A549 (cell line): Measurements from ENCODE around the gene LCN6. TPM values are rescaled to one million over a fixed set of nuclear protein-coding genes. Genes with fewer than 3 reads are reported as not detected.

Source experiments
- ATAC-seq, 2 experiments: fragments of 200-7000 bp in 1 of 2; fragments of >200 bp in 1 of 2; cut with Nextera tagmentation in 1 of 2; cut with Tn5 transposase in 1 of 2; 3 replicates each; pipeline versions ENCODE4 v1.8.0 to v1.9.1; 2018 to 2020; ENCODE audit warnings: mild to moderate bottlenecking in 1 of 2, moderate library complexity in 1 of 2
- CTCF ChIA-PET: fragments of 300-600 bp; sonication (Branson Sonifier 250); formaldehyde crosslinking; extraction: SDS; loops from one replicate; lab custom pipeline; 2021; ENCODE audit warnings: antibody characterized with exemption, inconsistent platforms; lab: Yijun Ruan, JAX
- POLR2A ChIA-PET: fragments of 350-600 bp; formaldehyde crosslinking; extraction: SDS; loops from one replicate; lab custom pipeline; 2021; ENCODE audit warnings: antibody characterized with exemption, inconsistent platforms; lab: Yijun Ruan, JAX
- DNase-seq, 2 experiments: peaks; one replicate each; pipeline versions ENCODE4 v3.0.0 to v3.0.0-alpha.2; 2011 to 2016; ENCODE audit warnings: low read depth in 1 of 2, low spot score in 1 of 2
- FAIRE-seq: peaks from 2 replicates; lab custom pipeline; 2011; peaks lifted over from hg19 to GRCh38; lab: Jason Lieb, UNC
- H3K27ac ChIP-seq, 2 experiments: fragments of >200 bp; sonication (Bioruptor Twin); formaldehyde crosslinking; 3 replicates each; pipeline ENCODE4 v1.5.1; 2016 to 2017
- H3K4me1 ChIP-seq: fragments of >200 bp; sonication (Bioruptor Twin); formaldehyde crosslinking; 3 replicates; pipeline ENCODE4 v1.6.1; 2016
- H3K4me2 ChIP-seq: fragments of >200 bp; sonication (Bioruptor Twin); formaldehyde crosslinking; 3 replicates; pipeline ENCODE4 v1.6.1; 2016
- H3K4me3 ChIP-seq: fragments of >200 bp; sonication (Bioruptor Twin); formaldehyde crosslinking; 3 replicates; pipeline ENCODE4 v1.5.1; 2016
- H3K9me3 ChIP-seq: fragments of >200 bp; sonication (Bioruptor Twin); formaldehyde crosslinking; 3 replicates; pipeline ENCODE4 v1.6.1; 2016
- CBX2 ChIP-seq: fragments of 200-600 bp; sonication (generic); IDR thresholded peaks from 2 replicates; pipeline ENCODE4 v1.6.1; 2016; ENCODE audit warnings: low read depth, mild to moderate bottlenecking, borderline replicate concordance
- CTCF ChIP-seq: fragments of >200 bp; sonication (Bioruptor Twin); formaldehyde crosslinking; IDR thresholded peaks from 3 replicates; pipeline ENCODE4 v1.5.1; 2016
- ELK1 ChIP-seq: fragments of 150-350 bp; IDR thresholded peaks from 2 replicates; pipeline ENCODE4 v1.6.1; 2014; ENCODE audit warnings: low read depth, mild to moderate bottlenecking, low read length
- GATA3 ChIP-seq: IDR thresholded peaks from 2 replicates; pipeline ENCODE4 v1.6.1; 2012; ENCODE audit warnings: borderline replicate concordance
- HES2 ChIP-seq: fragments of >200 bp; sonication (Bioruptor Twin); formaldehyde crosslinking; IDR thresholded peaks from 2 replicates; pipeline ENCODE4 v1.6.1; 2016
- HEYL ChIP-seq: fragments of 250-450 bp; sonication (Bioruptor Pico); IDR thresholded peaks from 2 replicates; pipeline ENCODE4 v1.8.0; 2021; ENCODE audit warnings: mild to moderate bottlenecking, moderate library complexity
- HOXA7 ChIP-seq: fragments of 250-450 bp; sonication (Bioruptor Pico); IDR thresholded peaks from 2 replicates; pipeline ENCODE4 v1.5.0; 2020; ENCODE audit warnings: mild to moderate bottlenecking, moderate library complexity
- HOXB5 ChIP-seq: fragments of 250-450 bp; sonication (Bioruptor Pico); IDR thresholded peaks from 2 replicates; pipeline ENCODE4 v1.5.0; 2020; ENCODE audit warnings: mild to moderate bottlenecking, moderate library complexity
- KDM5A ChIP-seq: fragments of 200-600 bp; sonication (generic); IDR thresholded peaks from 2 replicates; pipeline ENCODE4 v1.6.1; 2016; ENCODE audit warnings: antibody characterized with exemption, mild to moderate bottlenecking
- MAZ ChIP-seq: fragments of 150-350 bp; IDR thresholded peaks from 2 replicates; pipeline ENCODE4 v1.6.1; 2014; ENCODE audit warnings: antibody characterized with exemption, low read depth, low read length, borderline replicate concordance
- MYC ChIP-seq: IDR thresholded peaks from 2 replicates; pipeline ENCODE4 v1.6.1; 2012; ENCODE audit warnings: mild to moderate bottlenecking, inconsistent platforms, low read length, improper control_type of control experiment, borderline replicate concordance
- NPAS2 ChIP-seq: fragments of 250-450 bp; sonication (Bioruptor Pico); IDR thresholded peaks from 2 replicates; pipeline ENCODE4 v1.8.0; 2022; ENCODE audit warnings: mild to moderate bottlenecking, moderate library complexity, borderline replicate concordance
- PBX3 ChIP-seq: IDR thresholded peaks from 2 replicates; pipeline ENCODE4 v1.6.1; 2012
- RNF2 ChIP-seq: fragments of 200-600 bp; sonication (generic); IDR thresholded peaks from 2 replicates; pipeline ENCODE4 v1.6.1; 2016; ENCODE audit warnings: low read depth, mild to moderate bottlenecking, antibody characterized with exemption, moderate library complexity, borderline replicate concordance
- SMC3 ChIP-seq: fragments of >200 bp; sonication (Bioruptor Twin); formaldehyde crosslinking; IDR thresholded peaks from 3 replicates; pipeline ENCODE4 v1.6.1; 2018; ENCODE audit warnings: inconsistent platforms
- ZSCAN20 ChIP-seq: fragments of 250-450 bp; sonication (Bioruptor Pico); IDR thresholded peaks from 2 replicates; pipeline ENCODE4 v1.8.0; 2022; ENCODE audit warnings: mild to moderate bottlenecking, moderate library complexity
- WGBS: methylation state at CpG from one replicate; pipeline ENCODE4 v1.1.6; 2017; ENCODE audit errors: missing lambda C conversion rate; 5-methylcytosine and 5-hydroxymethylcytosine counted together
- polyA plus RNA-seq, 4 experiments: library from polyadenylated mRNA; depleted of rRNA in 3 of 4; stranded (reverse); fragments of >200 nt; fragmentation: RNase III in 1 of 4; extraction: RNeasy Plus Mini Kit Qiagen cat#74134 plus additional on column Dnase treatment in 1 of 4; gene quantifications; 2 replicates in 3 of 4; 3 replicates in 1 of 4; pipeline ENCODE4 v1.2.3, GENCODE V29; 2011 to 2017

Gene LCN6
- polyA plus RNA-seq, 2 of the 4 experiments (the other 2 are of a cell fraction), result not detected

GRCh38 chr9:136743639-136744211, 4.6 kb downstream of the LCN6 start:
- Histone ChIP-seq H3K4me1 (no peaks in the 10 kb centered on the region), H3K9me3 (no peaks in the 10 kb centered on the region), H3K4me3 (no peak overlapping the region), H3K27ac (no peak overlapping the region), H3K4me2 (no peak overlapping the region)
- TF ChIP-seq KDM5A, result no peak
- TF ChIP-seq HES2, result no peak
- TF ChIP-seq NPAS2 (CRISPR knock-in tag), result no peak
- no peak for TF ChIP-seq HOXB5 (CRISPR knock-in tag)
- no peak for TF ChIP-seq ELK1
- TF ChIP-seq RNF2, result no peak
- no peak for TF ChIP-seq CTCF
- TF ChIP-seq ZSCAN20 (CRISPR knock-in tag), result no peak
- TF ChIP-seq PBX3, result no peak
- no peak for TF ChIP-seq GATA3
- no peak for TF ChIP-seq MYC
- no peak for TF ChIP-seq SMC3
- TF ChIP-seq HOXA7 (CRISPR knock-in tag), result no peak
- no peak for TF ChIP-seq MAZ
- TF ChIP-seq CBX2, result no peak
- no peak for TF ChIP-seq HEYL (CRISPR knock-in tag)
- no peak for FAIRE-seq
- ChIA-PET POLR2A (interaction anchor here (2.7 kb wide), 1 partner anchor 15 kb away, joined by 11 read pairs; no protein-coding TSS in a partner anchor), CTCF (interaction anchor here (1.2 to 11.9 kb wide), 4 partner anchors 11 to 31 kb away, joined by 3 to 79 read pairs (median 27); partner anchors contain the start of gene LCN8)
- peak in 1 of 2 experiments; percentile 5; a peak in 3 of 6 replicates for ATAC-seq
- DNase-seq, result no peak
- 78% methylated on average over 11 of the region's 16 CpGs for WGBS

- TF ChIP-seq CTCF, result 0 out of 3 replicates have a peak, but pooled peaks have one; percentile 10
- no peak for TF ChIP-seq SMC3
- H3K27ac ChIP-seq, result no peak within 1 kb of the TSS
- DNase-seq (no peak), FAIRE-seq (no peak), ATAC-seq (peak; percentile 25 to 76; a peak in 5 of 6 replicates)
- no peaks in the 10 kb centered on the region for H3K4me1 ChIP-seq
- H3K9me3 ChIP-seq, result no peaks in the 10 kb centered on the region
- H3K4me2 ChIP-seq, result no peak within 1 kb of the TSS
- ChIA-PET CTCF (interaction anchor here (1.2 to 11.9 kb wide), 4 partner anchors 12 to 50 kb away, joined by 3 to 79 read pairs (median 28); partner anchors contain the start of gene LCN8), POLR2A (interaction anchor here (0.5 to 2.7 kb wide), 2 partner anchors 14 to 24 kb away, joined by 3 to 11 read pairs; no protein-coding TSS in a partner anchor)
- no peak within 1 kb of the TSS for H3K4me3 ChIP-seq
- 36% methylated on average over 15 of the region's 25 CpGs for WGBS
Measured at GRCh38 chr9:136742591-136743391, 5.5 kb downstream of the LCN6 start, which contains the start of gene LCN10. Gene LCN10, minus strand, starts transcription at chr9:136742940. Its CDS starts 37 bp downstream, at chr9:136742903.
